CD14-positive monocyte (primary cell): ENCODE results near the gene CAMSAP2. TPM values are rescaled to one million over a fixed set of nuclear protein-coding genes. Genes with fewer than 3 reads are reported as not detected.

ENCODE experiments used
- DNase-seq, 3 donors: peaks; one replicate each; pipeline ENCODE4 v3.0.0-alpha.2; 2011 to 2022
- H2AFZ ChIP-seq: 2 replicates; pipeline ENCODE4 v1.6.0; 2012; ENCODE audit warnings: mild to moderate bottlenecking, low read depth, low read length, inconsistent platforms; ENCODE audit not compliant: insufficient read depth, poor library complexity, severe bottlenecking
- H3K27ac ChIP-seq, 2 donors: 1 replicate in 1 of 2; 2 replicates in 1 of 2; pipeline ENCODE4 v1.5.1; 2012 to 2013; ENCODE audit warnings: low read length in 2 of 2, control low read depth in 1 of 2, inconsistent platforms in 1 of 2, low read depth in 1 of 2, mild to moderate bottlenecking in 1 of 2
- H3K27me3 ChIP-seq, 2 donors: one replicate each; pipeline versions ENCODE4 v1.6.0 to v1.6.1; 2011 to 2013; ENCODE audit warnings: low read length in 2 of 2; ENCODE audit not compliant: control insufficient read depth in 2 of 2, insufficient read depth in 2 of 2
- H3K36me3 ChIP-seq, 2 donors: replicated peaks in 1 of 2; 1 replicate in 1 of 2; 2 replicates in 1 of 2; pipeline versions ENCODE4 v1.5.1 to v1.6.1; 2012 to 2013; ENCODE audit warnings: low read length in 2 of 2, control low read depth in 1 of 2, inconsistent platforms in 1 of 2, mild to moderate bottlenecking in 1 of 2; ENCODE audit not compliant: insufficient read depth in 2 of 2, control insufficient read depth in 1 of 2
- H3K4me1 ChIP-seq, 2 donors: 1 replicate in 1 of 2; 2 replicates in 1 of 2; pipeline versions ENCODE4 v1.5.1 to v1.6.1; 2012 to 2013; ENCODE audit warnings: low read length in 2 of 2, control low read depth in 1 of 2, inconsistent platforms in 1 of 2, mild to moderate bottlenecking in 1 of 2, moderate library complexity in 1 of 2; ENCODE audit not compliant: insufficient read depth in 2 of 2, control insufficient read depth in 1 of 2
- H3K4me2 ChIP-seq: replicated peaks from 2 replicates; pipeline ENCODE3; 2012; ENCODE audit warnings: low read length, moderate library complexity, mild to moderate bottlenecking; ENCODE audit not compliant: poor library complexity, severe bottlenecking; ENCODE audit errors: extremely low read depth
- H3K4me3 ChIP-seq, 3 experiments: fragments of 200-600 bp in 1 of 3; sonication (generic) in 1 of 3; replicated peaks in 1 of 3; 1 replicate in 2 of 3; 2 replicates in 1 of 3; pipeline ENCODE4 v1.5.1; 2011 to 2013; ENCODE audit warnings: low read length in 3 of 3, mild to moderate bottlenecking in 3 of 3, control low read depth in 2 of 3, low read depth in 2 of 3, inconsistent platforms in 1 of 3, moderate library complexity in 1 of 3
- H3K79me2 ChIP-seq: 2 replicates; pipeline ENCODE4 v1.6.0; 2012; ENCODE audit warnings: mild to moderate bottlenecking, control low read depth, inconsistent platforms, low read length, moderate library complexity; ENCODE audit not compliant: insufficient read depth
- H3K9ac ChIP-seq: 2 replicates; pipeline ENCODE4 v1.6.0; 2017; ENCODE audit warnings: low read length, mild to moderate bottlenecking; ENCODE audit not compliant: insufficient read depth, poor library complexity, severe bottlenecking
- H3K9me3 ChIP-seq, 2 donors: replicated peaks in 1 of 2; 1 replicate in 1 of 2; 2 replicates in 1 of 2; pipeline versions ENCODE4 v1.5.1 to v1.6.1; 2012 to 2013; ENCODE audit warnings: low read length in 2 of 2, control low read depth in 1 of 2; ENCODE audit not compliant: control insufficient read depth in 1 of 2, insufficient read depth in 1 of 2
- H4K20me1 ChIP-seq: 2 replicates; pipeline ENCODE4 v1.6.0; 2012; ENCODE audit warnings: mild to moderate bottlenecking, low read length, control low read depth, moderate library complexity; ENCODE audit not compliant: insufficient read depth
- H3K27ac Mint-ChIP-seq, 7 donors: one replicate each; pipeline ENCODE4 v1.8.0; 2020; ENCODE audit warnings: mild to moderate bottlenecking in 7 of 7, mixed read lengths in 7 of 7, moderate library complexity in 6 of 7, inconsistent platforms in 2 of 7
- H3K27me3 Mint-ChIP-seq, 3 donors: one replicate each; pipeline ENCODE4 v1.8.0; 2021 to 2022; ENCODE audit warnings: low read depth in 3 of 3, mild to moderate bottlenecking in 3 of 3, mixed read lengths in 3 of 3, moderate library complexity in 3 of 3, inconsistent platforms in 1 of 3
- H3K36me3 Mint-ChIP-seq, 2 donors: one replicate each; pipeline ENCODE4 v1.8.0; 2020; ENCODE audit warnings: mixed read lengths in 2 of 2, inconsistent platforms in 1 of 2, mild to moderate bottlenecking in 1 of 2
- H3K4me1 Mint-ChIP-seq: one replicate; pipeline ENCODE4 v1.8.0; 2020; ENCODE audit warnings: mild to moderate bottlenecking, mixed read lengths
- H3K4me3 Mint-ChIP-seq, 2 donors: one replicate each; pipeline ENCODE4 v1.8.0; 2020; ENCODE audit warnings: mild to moderate bottlenecking in 2 of 2, mixed read lengths in 2 of 2, moderate library complexity in 1 of 2
- H3K9me3 Mint-ChIP-seq, 7 donors: one replicate each; pipeline ENCODE4 v1.8.0; 2020 to 2022; ENCODE audit warnings: mixed read lengths in 7 of 7, mild to moderate bottlenecking in 6 of 7, moderate library complexity in 6 of 7, inconsistent platforms in 2 of 7
- WGBS: methylation state at CpG from one replicate; pipeline ENCODE4 v1.1.5; 2013; ENCODE audit warnings: missing lambda C conversion rate; ENCODE audit not compliant: insufficient coverage; 5-methylcytosine and 5-hydroxymethylcytosine counted together
- intact Hi-C, 2 donors: fragments of 100-400 bp; cut with micrococcal nuclease; formaldehyde crosslinking; loops; one replicate each; pipeline versions ENCODE4 v1.15.0 to v1.15.1; 2023
- polyA plus RNA-seq, 3 donors: library from polyadenylated mRNA; depleted of rRNA in 1 of 3; unstranded in 2 of 3; stranded (reverse) in 1 of 3; fragments of 300-500 nt in 2 of 3; fragments of >200 nt in 1 of 3; fragmentation: Illumina TruSeq in 2 of 3; gene quantifications; 1 replicate in 2 of 3; 2 replicates in 1 of 3; pipeline ENCODE4 v1.2.3, GENCODE V29; 2012 to 2021
- TF ChIP-seq, protein P1 (sequence below): fragments of 200-600 bp; IDR thresholded peaks from one replicate; pipeline ENCODE4 v1.8.0; 2022; ENCODE audit warnings: antibody characterized with exemption, mild to moderate bottlenecking

CAMSAP2 gene
- polyA plus RNA-seq, 3 donors, result 0.89 to 1.3 (median 0.90) TPM

DNA sequence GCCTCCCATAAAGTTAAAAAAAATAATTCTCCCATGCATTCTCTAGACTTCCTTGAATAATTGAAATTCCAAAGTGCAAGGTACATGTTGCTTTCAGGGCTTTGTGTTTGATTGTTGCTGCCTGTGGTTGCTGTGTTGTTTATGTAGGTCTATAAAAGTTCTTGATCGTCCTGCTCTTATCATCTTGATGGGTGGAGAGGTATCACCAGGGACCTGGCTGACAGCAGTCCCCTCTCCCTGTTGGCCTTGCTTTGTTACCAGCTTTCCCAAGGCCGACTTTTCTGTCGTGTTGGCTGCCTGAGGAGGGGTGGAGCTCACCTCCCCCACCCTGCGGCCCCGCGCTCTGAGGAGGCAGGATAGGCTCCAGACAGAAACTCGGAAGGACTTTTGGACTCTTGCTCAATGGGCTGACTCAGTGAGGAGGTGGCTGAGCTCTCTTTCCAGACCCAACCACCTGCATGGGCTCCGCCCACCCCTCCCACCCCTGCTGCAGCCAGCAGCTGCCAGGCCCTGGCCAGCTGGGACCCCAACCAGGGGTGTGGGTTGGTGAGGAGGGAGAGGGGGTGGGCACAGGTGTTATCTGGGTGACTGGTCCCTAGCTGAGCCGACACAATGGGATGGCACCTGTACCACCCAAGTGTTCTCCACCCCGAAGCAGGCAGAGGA lies 158.0 kb downstream of the CAMSAP2 start:
- intact Hi-C loops, result no loop called here
- Histone ChIP-seq H3K27ac (no peak overlapping the region), H3K4me3 (no peak overlapping the region), H3K9ac (no peak overlapping the region), H2AFZ (no peak overlapping the region), H4K20me1 (no peaks in the 10 kb centered on the region), H3K27me3 (peaks cover 2 to 12% of the 10 kb centered on the region in 2 donors), H3K4me1 (peaks cover 17 to 34% of the 10 kb centered on the region in 2 donors), H3K9me3 (no peaks in the 10 kb centered on the region), H3K36me3 (no peaks in the 10 kb centered on the region), H3K79me2 (no peaks in the 10 kb centered on the region), H3K4me2 (no peak overlapping the region)
- H3K4me1 Mint-ChIP-seq, result peaks cover 40% of the 10 kb centered on the region
- 70% methylated on average over 2 of the region's 10 CpGs for WGBS
- peaks cover 0 to 5% (median 0%) of the 10 kb centered on the region in 7 donors for H3K9me3 Mint-ChIP-seq
- H3K27me3 Mint-ChIP-seq, result peaks cover 16 to 19% (median 18%) of the 10 kb centered on the region in 3 donors
- TF ChIP-seq, protein P1, sequence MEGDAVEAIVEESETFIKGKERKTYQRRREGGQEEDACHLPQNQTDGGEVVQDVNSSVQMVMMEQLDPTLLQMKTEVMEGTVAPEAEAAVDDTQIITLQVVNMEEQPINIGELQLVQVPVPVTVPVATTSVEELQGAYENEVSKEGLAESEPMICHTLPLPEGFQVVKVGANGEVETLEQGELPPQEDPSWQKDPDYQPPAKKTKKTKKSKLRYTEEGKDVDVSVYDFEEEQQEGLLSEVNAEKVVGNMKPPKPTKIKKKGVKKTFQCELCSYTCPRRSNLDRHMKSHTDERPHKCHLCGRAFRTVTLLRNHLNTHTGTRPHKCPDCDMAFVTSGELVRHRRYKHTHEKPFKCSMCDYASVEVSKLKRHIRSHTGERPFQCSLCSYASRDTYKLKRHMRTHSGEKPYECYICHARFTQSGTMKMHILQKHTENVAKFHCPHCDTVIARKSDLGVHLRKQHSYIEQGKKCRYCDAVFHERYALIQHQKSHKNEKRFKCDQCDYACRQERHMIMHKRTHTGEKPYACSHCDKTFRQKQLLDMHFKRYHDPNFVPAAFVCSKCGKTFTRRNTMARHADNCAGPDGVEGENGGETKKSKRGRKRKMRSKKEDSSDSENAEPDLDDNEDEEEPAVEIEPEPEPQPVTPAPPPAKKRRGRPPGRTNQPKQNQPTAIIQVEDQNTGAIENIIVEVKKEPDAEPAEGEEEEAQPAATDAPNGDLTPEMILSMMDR, result no peak
- DNase-seq, result peak in 1 of 3 donors; percentile 20
- no peaks in the 10 kb centered on the region for H3K36me3 Mint-ChIP-seq
- H3K4me3 Mint-ChIP-seq, result no peak overlapping the region
- H3K27ac Mint-ChIP-seq, result no peak overlapping the region

DNA sequence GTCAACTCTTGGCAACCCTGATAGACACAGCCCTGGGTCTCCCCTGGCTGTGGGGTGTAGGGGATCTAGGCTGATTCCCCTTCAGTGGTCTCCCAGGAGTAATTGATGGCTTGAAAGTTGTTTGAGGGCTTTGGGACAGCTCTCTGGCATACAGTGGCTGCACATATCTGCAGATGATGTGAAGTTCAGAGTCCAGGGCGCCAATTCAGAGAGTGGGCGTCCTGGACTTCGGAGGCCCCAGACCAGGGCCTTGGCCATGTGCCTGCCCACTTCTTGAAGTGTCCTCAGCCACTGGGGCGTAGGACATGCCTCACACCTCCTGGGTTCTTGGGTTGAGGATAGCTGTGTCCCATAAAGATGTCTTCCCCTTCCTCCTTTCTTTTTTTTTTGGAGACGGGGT lies 158.6 kb downstream of the CAMSAP2 start:
- Histone ChIP-seq H3K4me1 (peaks cover 11 to 28% of the 10 kb centered on the region in 2 donors), H3K9ac (no peak overlapping the region), H2AFZ (no peak overlapping the region), H4K20me1 (no peaks in the 10 kb centered on the region), H3K36me3 (no peaks in the 10 kb centered on the region), H3K27me3 (peaks cover 0 to 6% of the 10 kb centered on the region in 2 donors), H3K27ac (no peak overlapping the region), H3K79me2 (no peaks in the 10 kb centered on the region), H3K4me3 (no peak overlapping the region), H3K4me2 (no peak overlapping the region), H3K9me3 (no peaks in the 10 kb centered on the region)
- DNase-seq, result no peak
- TF ChIP-seq, protein P1, result no peak
- Mint-ChIP-seq H3K36me3 (no peaks in the 10 kb centered on the region), H3K9me3 (no peaks in the 10 kb centered on the region), H3K27me3 (peaks cover 10 to 14% (median 12%) of the 10 kb centered on the region in 3 donors), H3K4me1 (peaks cover 34% of the 10 kb centered on the region), H3K4me3 (no peak overlapping the region), H3K27ac (no peak overlapping the region)
- intact Hi-C loops, result no loop called here
- 100% methylated on average over 2 of the region's 5 CpGs for WGBS
